PC-3 (cell line): ENCODE results near the gene CTRB2.

ENCODE experiments used
- EZH2 ChIP-seq: fragments of 300-600 bp; sonication (generic); IDR thresholded peaks from one replicate; pipeline ENCODE4 v1.6.1; 2017; ENCODE audit warnings: antibody characterized with exemption, mild to moderate bottlenecking, low read length; ENCODE audit not compliant: unreplicated experiment
- EZH2phosphoT487 ChIP-seq: fragments of 300-600 bp; sonication (generic); IDR thresholded peaks from 2 replicates; pipeline ENCODE4 v1.6.1; 2018; ENCODE audit warnings: mild to moderate bottlenecking, antibody characterized with exemption, low read length, borderline replicate concordance
- TF ChIP-seq, protein P1 (sequence below): fragments of 300-600 bp; sonication (generic); conservative IDR thresholded peaks from 2 replicates; pipeline ENCODE4 v1.5.1; 2017; ENCODE audit warnings: antibody characterized with exemption, low read depth, mild to moderate bottlenecking, low read length

DNA sequence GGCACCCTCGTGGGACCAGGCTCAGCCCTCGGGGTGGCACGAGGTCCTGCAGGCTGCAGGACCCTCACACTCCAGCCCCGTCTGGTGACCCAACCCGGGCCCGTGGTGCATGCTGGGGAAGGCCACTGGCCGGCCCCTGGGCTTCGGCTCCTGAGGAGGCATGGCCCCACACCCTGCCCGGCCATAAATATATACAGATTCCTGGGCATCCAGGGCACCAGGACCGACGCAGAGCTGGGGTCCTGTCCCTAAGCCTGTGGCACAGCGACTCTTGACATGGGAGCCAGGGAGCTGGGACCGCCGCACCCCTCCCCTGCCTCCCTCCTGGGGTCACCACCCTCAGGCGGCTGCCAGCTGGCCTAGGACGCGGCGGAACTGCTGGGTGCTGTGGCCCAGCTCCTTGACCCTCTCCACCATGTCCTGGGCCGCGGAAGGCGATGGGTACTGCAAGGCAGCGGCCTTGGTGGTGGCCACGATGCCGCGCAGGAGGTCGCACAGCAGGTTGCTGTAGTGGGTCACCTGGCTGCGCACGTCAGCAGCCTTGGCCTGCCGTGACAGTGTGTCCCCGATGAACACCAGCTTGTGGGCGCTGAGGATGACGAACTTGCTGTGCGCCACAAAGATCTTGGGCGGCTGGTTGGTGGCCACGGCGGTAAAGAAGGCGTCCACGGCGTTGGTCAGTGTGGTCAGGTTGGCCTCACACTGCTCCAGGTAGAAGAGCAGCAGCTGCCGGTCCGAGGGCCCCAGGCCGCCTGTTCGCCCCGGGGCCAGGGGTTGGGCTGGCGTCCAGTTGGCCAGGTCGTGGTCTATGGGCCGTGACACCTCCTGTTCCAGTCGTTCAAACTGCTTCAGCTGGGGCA lies 22.4 kb upstream of the CTRB2 start:
- TF ChIP-seq EZH2 (no peak), EZH2phosphoT487 (no peak)
- TF ChIP-seq, protein P1, sequence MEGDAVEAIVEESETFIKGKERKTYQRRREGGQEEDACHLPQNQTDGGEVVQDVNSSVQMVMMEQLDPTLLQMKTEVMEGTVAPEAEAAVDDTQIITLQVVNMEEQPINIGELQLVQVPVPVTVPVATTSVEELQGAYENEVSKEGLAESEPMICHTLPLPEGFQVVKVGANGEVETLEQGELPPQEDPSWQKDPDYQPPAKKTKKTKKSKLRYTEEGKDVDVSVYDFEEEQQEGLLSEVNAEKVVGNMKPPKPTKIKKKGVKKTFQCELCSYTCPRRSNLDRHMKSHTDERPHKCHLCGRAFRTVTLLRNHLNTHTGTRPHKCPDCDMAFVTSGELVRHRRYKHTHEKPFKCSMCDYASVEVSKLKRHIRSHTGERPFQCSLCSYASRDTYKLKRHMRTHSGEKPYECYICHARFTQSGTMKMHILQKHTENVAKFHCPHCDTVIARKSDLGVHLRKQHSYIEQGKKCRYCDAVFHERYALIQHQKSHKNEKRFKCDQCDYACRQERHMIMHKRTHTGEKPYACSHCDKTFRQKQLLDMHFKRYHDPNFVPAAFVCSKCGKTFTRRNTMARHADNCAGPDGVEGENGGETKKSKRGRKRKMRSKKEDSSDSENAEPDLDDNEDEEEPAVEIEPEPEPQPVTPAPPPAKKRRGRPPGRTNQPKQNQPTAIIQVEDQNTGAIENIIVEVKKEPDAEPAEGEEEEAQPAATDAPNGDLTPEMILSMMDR = no peak
